Mucosa of descending colon (tissue), 3 donors: ENCODE measurements around the gene LRIF1. TPM values are rescaled to one million over a fixed set of nuclear protein-coding genes. Genes with fewer than 3 reads are reported as not detected.
"Not testable (repeated sequence)": the region's sequence is repeated elsewhere in the genome, so short reads cannot be mapped to it uniquely, and the experiment has no call there.

Experiments
- ATAC-seq: fragments of 200-7000 bp; cut with Tn5 transposase; one replicate; pipeline ENCODE4 v1.9.1; 2020; ENCODE audit warnings: mild to moderate bottlenecking, moderate library complexity
- DNase-seq, 3 donors: peaks; one replicate each; pipeline ENCODE4 v3.0.0-alpha.2; 2020
- H3K36me3 ChIP-seq: fragments of 200-600 bp; one replicate; pipeline ENCODE4 v1.8.0; 2021; ENCODE audit warnings: low read depth, mild to moderate bottlenecking
- H3K4me1 ChIP-seq: fragments of 200-600 bp; one replicate; pipeline ENCODE4 v1.8.0; 2021; ENCODE audit warnings: low read depth, mild to moderate bottlenecking
- H3K4me3 ChIP-seq: fragments of 200-600 bp; one replicate; pipeline ENCODE4 v1.8.0; 2021; ENCODE audit warnings: mild to moderate bottlenecking
- H3K9me3 ChIP-seq: fragments of 200-600 bp; one replicate; pipeline ENCODE4 v1.8.0; 2021; ENCODE audit warnings: mild to moderate bottlenecking
- CTCF ChIP-seq: fragments of 200-600 bp; IDR thresholded peaks from one replicate; pipeline ENCODE4 v1.8.0; 2022; ENCODE audit warnings: antibody characterized with exemption, mild to moderate bottlenecking
- intact Hi-C, 2 donors: fragments of 100-400 bp; cut with DNase I in 1 of 2; cut with micrococcal nuclease in 1 of 2; formaldehyde crosslinking; loops; one replicate each; pipeline versions ENCODE4 v1.11.0 to v1.11.1; 2022; cut with DNase I, micrococcal nuclease
- total RNA-seq, 3 donors: library from RNA; stranded (reverse); fragmentation: NEBNext Ultra II Directional in 2 of 3; extraction: Animal tissue kit (Norgen Biotek cat#: 25700) in 2 of 3; gene quantifications; one replicate each; pipeline versions ENCODE4 v1.2.1 to v1.2.4, GENCODE V29; 2021 to 2023
- donor health status: DM: no; HTN: no; CAD: no; lungs with moderate emphysema.
- donor health status: DM: no; HTN: no; CAD: no.
- donor health status: DM: no; HTN: yes; CAD: no.

LRIF1 gene
- total RNA-seq, 3 donors from 2014 or later, result 8.2 to 8.7 (median 8.6) TPM

GRCh38 chr1:110948038-110948810, 15.5 kb downstream of the LRIF1 start:
- intact Hi-C loops, result no loop called here
- no peak for DNase-seq
- TF ChIP-seq CTCF, result no peak
- H3K36me3 ChIP-seq, result no peaks in the 10 kb centered on the region
- H3K4me3 ChIP-seq, result no peak overlapping the region
- no peaks in the 10 kb centered on the region for H3K9me3 ChIP-seq
- ATAC-seq, result no peak
- H3K4me1 ChIP-seq, result no peaks in the 10 kb centered on the region

GRCh38 chr1:110945626-110946025, 18.1 kb downstream of the LRIF1 start:
- H3K4me3 ChIP-seq, result no peak overlapping the region
- DNase-seq (no peak), ATAC-seq (no peak)
- intact Hi-C loops, result no loop called here
- TF ChIP-seq CTCF, result no peak
- H3K36me3 ChIP-seq, result no peaks in the 10 kb centered on the region
- H3K9me3 ChIP-seq, result no peaks in the 10 kb centered on the region
- no peaks in the 10 kb centered on the region for H3K4me1 ChIP-seq

- no peak overlapping the region for H3K4me3 ChIP-seq
- no peaks in the 10 kb centered on the region for H3K4me1 ChIP-seq
- ATAC-seq (no peak), DNase-seq (no peak)
- no peak for TF ChIP-seq CTCF
- no peaks in the 10 kb centered on the region for H3K36me3 ChIP-seq
- no peaks in the 10 kb centered on the region for H3K9me3 ChIP-seq
- intact Hi-C loops, result no loop called here
Observed at GRCh38 chr1:110944806-110945205, 18.9 kb downstream of the LRIF1 start.

GRCh38 chr1:110936567-110936966, 27.2 kb downstream of the LRIF1 start:
- TF ChIP-seq CTCF, result no peak
- DNase-seq (no peak), ATAC-seq (no peak)
- intact Hi-C loops, result no loop called here
- H3K4me1 ChIP-seq, result no peaks in the 10 kb centered on the region
- no peak overlapping the region for H3K4me3 ChIP-seq
- no peaks in the 10 kb centered on the region for H3K36me3 ChIP-seq
- peaks cover 8% of the 10 kb centered on the region for H3K9me3 ChIP-seq

GRCh38 chr1:110931097-110931496, 32.6 kb downstream of the LRIF1 start:
- H3K4me1 ChIP-seq, H3K4me3 ChIP-seq, H3K9me3 ChIP-seq, ATAC-seq, intact Hi-C loops, H3K36me3 ChIP-seq, DNase-seq: not testable (repeated sequence)

GRCh38 chr1:110928904-110929303, 34.8 kb downstream of the LRIF1 start:
- no peak for ATAC-seq
- DNase-seq, result no peak
- TF ChIP-seq CTCF, result no peak
- Histone ChIP-seq H3K9me3 (peaks cover 3% of the 10 kb centered on the region), H3K4me1 (no peaks in the 10 kb centered on the region), H3K4me3 (no peak overlapping the region), H3K36me3 (no peaks in the 10 kb centered on the region)
- intact Hi-C loops, result no loop called here
